OCI-LY1 (cell line): ENCODE results near the gene DNAJC7.
"Not testable (repeated sequence)": the region's sequence is repeated elsewhere in the genome, so short reads cannot be mapped to it uniquely, and the experiment has no call there.

Experiments used
- H2AFZ ChIP-seq: fragments of 200-600 bp; sonication (generic), shearing (Covaris generic); 2 replicates; pipeline ENCODE4 v1.6.0; 2014; ENCODE audit warnings: antibody characterized with exemption, mild to moderate bottlenecking, low read length
- H3F3A ChIP-seq: fragments of 200-600 bp; sonication (generic), shearing (Covaris generic); 2 replicates; pipeline ENCODE4 v1.6.0; 2014; ENCODE audit warnings: mild to moderate bottlenecking, antibody characterized with exemption, low read length, moderate library complexity; ENCODE audit not compliant: insufficient read depth
- H3K27ac ChIP-seq: fragments of 200-600 bp; sonication (generic); 2 replicates; pipeline ENCODE4 v1.5.1; 2014; ENCODE audit warnings: low read length, mixed run types, mild to moderate bottlenecking, low read depth; ENCODE audit not compliant: poor library complexity, severe bottlenecking
- H3K27me3 ChIP-seq: fragments of 200-600 bp; sonication (generic); 2 replicates; pipeline ENCODE4 v1.6.0; 2014; ENCODE audit warnings: antibody characterized with exemption, mild to moderate bottlenecking, low read length, moderate library complexity; ENCODE audit not compliant: insufficient read depth
- H3K36me3 ChIP-seq: fragments of 200-600 bp; sonication (generic); 2 replicates; pipeline ENCODE4 v1.6.1; 2014; ENCODE audit warnings: mild to moderate bottlenecking, antibody characterized with exemption, low read length, moderate library complexity, mixed read lengths; ENCODE audit not compliant: insufficient read depth
- H3K4me1 ChIP-seq: fragments of 200-600 bp; sonication (generic); 2 replicates; pipeline ENCODE4 v1.5.1; 2014; ENCODE audit warnings: mild to moderate bottlenecking, low read length, moderate library complexity; ENCODE audit not compliant: insufficient read depth, severe bottlenecking
- H3K4me2 ChIP-seq: fragments of 200-600 bp; sonication (generic), shearing (Covaris generic); 2 replicates; pipeline ENCODE4 v1.6.1; 2014; ENCODE audit warnings: low read length
- H3K4me3 ChIP-seq: fragments of 200-600 bp; sonication (generic); 2 replicates; pipeline ENCODE4 v1.5.1; 2014; ENCODE audit warnings: low read length, low read depth, mild to moderate bottlenecking, mixed read lengths; ENCODE audit not compliant: poor library complexity, severe bottlenecking
- H3K79me2 ChIP-seq: fragments of 200-600 bp; shearing (Covaris generic); 2 replicates; pipeline ENCODE4 v1.6.1; 2016; ENCODE audit warnings: mixed run types, low read length, mixed read lengths; ENCODE audit not compliant: insufficient read depth
- H3K9ac ChIP-seq: fragments of 200-600 bp; sonication (generic), shearing (Covaris generic); 2 replicates; pipeline ENCODE4 v1.6.1; 2014; ENCODE audit warnings: mild to moderate bottlenecking, low read length, mixed read lengths
- H3K9me2 ChIP-seq: fragments of 200-600 bp; sonication (generic), shearing (Covaris generic); 2 replicates; pipeline ENCODE4 v1.6.1; 2014; ENCODE audit warnings: low read depth, mild to moderate bottlenecking, low read length, mixed read lengths
- H3K9me3 ChIP-seq: fragments of 200-600 bp; shearing (Covaris generic); 2 replicates; pipeline ENCODE4 v1.6.1; 2014; ENCODE audit warnings: low read length, mixed read lengths
- H4K20me1 ChIP-seq: fragments of 200-600 bp; sonication (generic), shearing (Covaris generic); 2 replicates; pipeline ENCODE4 v1.6.0; 2016; ENCODE audit warnings: mild to moderate bottlenecking, low read length; ENCODE audit not compliant: insufficient read depth
- EZH2 ChIP-seq: fragments of 200-600 bp; sonication (generic), shearing (Covaris generic); IDR thresholded peaks from 2 replicates; pipeline ENCODE4 v1.8.0; 2017; ENCODE audit warnings: borderline replicate concordance, mixed run types, mild to moderate bottlenecking, antibody characterized with exemption, low read length, moderate library complexity, mixed read lengths
- TF ChIP-seq, protein P1 (sequence below): fragments of 200-600 bp; sonication (generic), shearing (Covaris generic); IDR thresholded peaks from 2 replicates; pipeline ENCODE4 v1.5.1; 2017; ENCODE audit warnings: mild to moderate bottlenecking, antibody characterized with exemption, low read length, moderate library complexity, mixed read lengths

Gene DNAJC7

DNA sequence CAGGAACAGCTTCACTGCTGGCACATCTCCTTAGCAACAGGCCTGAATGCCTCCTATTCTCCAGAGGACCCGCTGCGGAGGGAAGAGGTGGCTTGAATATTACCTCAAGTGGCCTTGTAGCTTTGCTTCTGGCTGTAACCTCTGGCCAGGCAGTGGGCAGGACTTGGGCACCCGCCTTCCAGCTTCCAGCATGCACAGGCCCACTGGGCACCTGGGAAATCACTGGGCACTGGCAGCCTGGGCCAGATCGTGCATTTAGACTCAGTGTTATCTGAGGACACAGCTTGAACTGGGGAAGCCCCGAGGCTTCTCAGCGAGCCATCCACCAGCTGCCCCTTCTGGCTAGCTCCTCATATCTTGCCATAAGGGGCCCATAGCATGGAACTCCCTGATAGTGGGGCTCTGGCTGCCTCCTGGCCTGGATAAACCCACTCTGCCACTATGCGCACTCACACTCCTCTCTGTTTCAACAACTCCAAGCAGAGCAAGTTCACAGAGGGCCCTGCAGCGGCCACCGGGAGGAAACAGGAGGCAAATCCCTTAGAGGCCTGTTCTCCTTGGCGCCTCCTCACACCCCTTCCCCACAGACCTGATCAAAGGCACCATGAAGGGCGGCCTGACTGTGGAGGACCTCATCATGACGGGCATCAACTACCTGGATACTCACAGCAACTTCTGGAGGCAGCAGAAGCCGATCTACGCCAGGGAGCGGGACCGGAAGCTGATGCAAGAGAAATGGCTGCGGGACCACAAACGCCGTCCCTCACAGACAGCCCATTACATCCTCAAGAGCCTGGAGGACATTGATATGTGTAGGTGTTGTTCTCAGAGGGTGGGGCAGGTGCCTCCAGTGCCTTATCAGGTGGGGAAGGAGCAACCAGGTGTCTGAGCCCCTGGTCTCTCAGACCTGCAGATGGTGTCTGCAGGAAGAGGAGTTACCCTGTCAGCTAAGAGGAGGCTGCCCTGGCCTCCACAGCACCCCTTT is 79.0 kb downstream of the DNAJC7 start:
- H3K27me3 ChIP-seq, result no peaks in the 10 kb centered on the region
- peaks cover 3% of the 10 kb centered on the region for H3K4me1 ChIP-seq
- no peaks in the 10 kb centered on the region for H3K79me2 ChIP-seq
- no peak overlapping the region for H3K4me3 ChIP-seq
- TF ChIP-seq, protein P1, sequence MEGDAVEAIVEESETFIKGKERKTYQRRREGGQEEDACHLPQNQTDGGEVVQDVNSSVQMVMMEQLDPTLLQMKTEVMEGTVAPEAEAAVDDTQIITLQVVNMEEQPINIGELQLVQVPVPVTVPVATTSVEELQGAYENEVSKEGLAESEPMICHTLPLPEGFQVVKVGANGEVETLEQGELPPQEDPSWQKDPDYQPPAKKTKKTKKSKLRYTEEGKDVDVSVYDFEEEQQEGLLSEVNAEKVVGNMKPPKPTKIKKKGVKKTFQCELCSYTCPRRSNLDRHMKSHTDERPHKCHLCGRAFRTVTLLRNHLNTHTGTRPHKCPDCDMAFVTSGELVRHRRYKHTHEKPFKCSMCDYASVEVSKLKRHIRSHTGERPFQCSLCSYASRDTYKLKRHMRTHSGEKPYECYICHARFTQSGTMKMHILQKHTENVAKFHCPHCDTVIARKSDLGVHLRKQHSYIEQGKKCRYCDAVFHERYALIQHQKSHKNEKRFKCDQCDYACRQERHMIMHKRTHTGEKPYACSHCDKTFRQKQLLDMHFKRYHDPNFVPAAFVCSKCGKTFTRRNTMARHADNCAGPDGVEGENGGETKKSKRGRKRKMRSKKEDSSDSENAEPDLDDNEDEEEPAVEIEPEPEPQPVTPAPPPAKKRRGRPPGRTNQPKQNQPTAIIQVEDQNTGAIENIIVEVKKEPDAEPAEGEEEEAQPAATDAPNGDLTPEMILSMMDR, result no peak
- TF ChIP-seq EZH2, result no peak
- H3K27ac ChIP-seq, result no peak overlapping the region
- H3F3A ChIP-seq, result no peaks in the 10 kb centered on the region
- no peaks in the 10 kb centered on the region; the same call in 1 of the 2 replicates for H3K36me3 ChIP-seq
- H3K9ac ChIP-seq, result no peak overlapping the region
- no peak overlapping the region for H2AFZ ChIP-seq
- no peaks in the 10 kb centered on the region for H4K20me1 ChIP-seq
- no peak overlapping the region for H3K4me2 ChIP-seq
- no peaks in the 10 kb centered on the region for H3K9me2 ChIP-seq
- no peaks in the 10 kb centered on the region for H3K9me3 ChIP-seq

DNA sequence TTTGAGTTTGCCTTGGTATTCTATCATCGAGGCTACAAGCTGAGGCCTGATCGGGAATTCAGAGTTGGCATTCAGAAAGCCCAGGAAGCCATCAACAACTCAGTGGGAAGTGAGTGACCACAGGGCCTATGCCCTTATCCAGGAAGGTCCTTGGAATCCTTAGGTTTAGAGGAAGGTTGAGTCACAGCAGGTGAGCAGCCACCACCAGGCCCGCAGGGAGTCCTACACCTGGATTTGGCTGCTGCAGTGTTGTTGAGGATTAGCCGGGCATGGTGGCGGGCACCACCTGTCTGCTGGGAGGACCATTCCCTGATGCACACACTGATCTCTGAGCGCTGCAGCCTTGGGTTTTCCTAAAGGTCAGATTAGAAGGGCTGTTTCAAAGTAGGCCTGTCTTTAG is 81.6 kb downstream of the DNAJC7 start:
- no peak overlapping the region for H3K9ac ChIP-seq
- no peaks in the 10 kb centered on the region for H3K27me3 ChIP-seq
- no peak overlapping the region for H3K27ac ChIP-seq
- no peak overlapping the region for H2AFZ ChIP-seq
- no peaks in the 10 kb centered on the region for H3F3A ChIP-seq
- H4K20me1 ChIP-seq, result no peaks in the 10 kb centered on the region
- H3K4me3 ChIP-seq, result no peak overlapping the region
- H3K36me3 ChIP-seq, result no peaks in the 10 kb centered on the region; the same call in 1 of the 2 replicates
- TF ChIP-seq, protein P1, result no peak
- no peak for TF ChIP-seq EZH2
- peaks cover 7% of the 10 kb centered on the region for H3K4me1 ChIP-seq
- H3K4me2 ChIP-seq, result no peak overlapping the region
- H3K79me2 ChIP-seq, result no peaks in the 10 kb centered on the region
- H3K9me2 ChIP-seq, result no peaks in the 10 kb centered on the region
- H3K9me3 ChIP-seq, result no peaks in the 10 kb centered on the region

DNA sequence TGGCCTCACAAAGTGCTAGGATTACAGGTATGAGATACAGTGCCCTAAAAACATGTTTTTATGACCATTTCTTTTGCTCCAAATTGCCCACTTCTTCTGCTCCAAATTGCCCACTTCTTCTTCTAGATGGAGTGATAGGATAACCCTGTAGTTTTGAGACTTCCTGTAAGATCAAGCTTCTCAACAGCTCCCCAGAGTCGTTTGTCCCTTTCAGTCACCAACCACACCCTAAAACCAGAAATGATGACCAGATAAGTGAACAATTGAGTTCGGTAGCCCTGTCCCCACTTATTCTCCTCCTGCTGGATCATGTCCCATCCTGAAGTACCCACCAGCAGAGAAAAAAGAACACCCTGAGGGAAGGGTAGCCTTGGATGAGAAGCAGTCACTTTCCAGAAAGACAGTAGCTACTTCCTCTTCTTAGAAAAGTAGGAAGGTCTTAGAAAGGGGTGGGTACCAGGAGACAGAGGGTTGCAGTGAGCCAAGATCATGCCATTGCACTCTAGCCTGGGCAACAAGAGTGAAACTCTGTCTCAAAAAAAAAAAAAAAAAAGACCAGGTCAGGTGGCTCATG is 84.3 kb downstream of the DNAJC7 start:
- H3K27me3 ChIP-seq, result no peaks in the 10 kb centered on the region
- no peak overlapping the region for H3K27ac ChIP-seq
- no peaks in the 10 kb centered on the region for H4K20me1 ChIP-seq
- 0 out of 2 replicates have a peak, but pooled peaks cover 3% of the 10 kb centered on the region for H3K79me2 ChIP-seq
- no peak for TF ChIP-seq EZH2
- TF ChIP-seq, protein P1, result no peak
- H3K4me1 ChIP-seq, result peaks cover 20% of the 10 kb centered on the region
- no peak overlapping the region for H3K9ac ChIP-seq
- H3K9me2 ChIP-seq, result no peaks in the 10 kb centered on the region
- H2AFZ ChIP-seq, result no peak overlapping the region
- H3K4me2 ChIP-seq, result no peak overlapping the region
- no peaks in the 10 kb centered on the region for H3K9me3 ChIP-seq
- no peaks in the 10 kb centered on the region for H3F3A ChIP-seq
- H3K36me3 ChIP-seq, result no peaks in the 10 kb centered on the region; the same call in 1 of the 2 replicates
- H3K4me3 ChIP-seq, result no peak overlapping the region

DNA sequence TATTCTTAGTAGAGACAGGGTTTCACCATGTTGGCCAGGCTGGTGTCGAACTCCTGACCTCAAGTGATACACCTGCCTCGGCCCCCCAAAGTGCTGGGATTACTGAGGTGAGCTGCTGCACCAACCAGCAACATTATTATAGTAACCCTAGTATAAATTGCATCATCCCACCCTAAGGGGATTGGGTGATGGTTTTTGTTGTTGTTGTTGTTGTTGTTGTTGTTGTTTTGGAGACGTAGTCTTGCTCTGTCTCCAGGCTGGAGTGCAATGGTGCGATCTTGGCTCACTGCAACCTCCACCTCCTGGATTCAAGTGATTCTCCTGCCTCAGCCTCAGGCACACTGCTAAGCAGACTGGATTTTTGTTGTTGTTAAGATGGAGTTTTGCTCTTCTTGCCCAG is 85.5 kb downstream of the DNAJC7 start:
- H3K4me3 ChIP-seq, H3F3A ChIP-seq, H2AFZ ChIP-seq: not testable (repeated sequence)

DNA sequence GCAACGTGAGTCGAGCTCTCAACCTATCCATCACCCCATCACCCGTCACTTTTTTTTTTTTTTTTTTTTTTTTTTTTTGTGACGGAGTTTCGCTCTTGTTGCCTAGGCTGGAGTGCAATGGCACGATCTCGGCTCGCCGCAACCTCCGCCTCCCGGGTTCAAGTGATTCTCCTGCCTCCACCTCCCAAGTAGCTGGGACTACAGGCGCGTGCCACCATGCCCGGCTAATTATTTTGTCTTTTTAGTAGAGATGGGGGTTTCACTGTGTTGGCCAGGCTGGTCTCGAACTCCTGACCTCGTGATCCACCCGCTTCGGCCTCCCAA is 86.4 kb downstream of the DNAJC7 start:
- not testable (repeated sequence) for H3K27me3 ChIP-seq, H3K27ac ChIP-seq, H3K9me2 ChIP-seq, H3F3A ChIP-seq, H2AFZ ChIP-seq, H3K36me3 ChIP-seq, H3K79me2 ChIP-seq, H4K20me1 ChIP-seq, H3K9me3 ChIP-seq
- Histone ChIP-seq H3K4me3 (peak overlapping the region; percentile 66), H3K4me2 (peak overlapping the region; percentile 78), H3K4me1 (peaks cover 21% of the 10 kb centered on the region), H3K9ac (peak overlapping the region; percentile 32; the same call in 1 of the 2 replicates)

More for the DNA sequence above, 85.5 kb downstream of the DNAJC7 start:
- H4K20me1 ChIP-seq, H3K36me3 ChIP-seq, H3K4me2 ChIP-seq, H3K9me3 ChIP-seq, H3K9ac ChIP-seq, H3K9me2 ChIP-seq, H3K79me2 ChIP-seq, H3K27ac ChIP-seq, H3K27me3 ChIP-seq: not testable (repeated sequence)
- H3K4me1 ChIP-seq, result peaks cover 17% of the 10 kb centered on the region
